Measurements from ENCODE around the gene FGGY.

GRCh38 chr1:59308839-59309238 lies 11.9 kb downstream of the FGGY start:
- TF ChIP-seq POLR2A (IDR thresholded peaks at IDR 0.05; ENCODE audit: low read length) = no peak
- TF ChIP-seq GATA1 (IDR thresholded peaks at IDR 0.05; ENCODE audit: low read depth, low read length) = no peak
